ENCODE results near the gene RSPH6A.

RSPH6A gene

DNA sequence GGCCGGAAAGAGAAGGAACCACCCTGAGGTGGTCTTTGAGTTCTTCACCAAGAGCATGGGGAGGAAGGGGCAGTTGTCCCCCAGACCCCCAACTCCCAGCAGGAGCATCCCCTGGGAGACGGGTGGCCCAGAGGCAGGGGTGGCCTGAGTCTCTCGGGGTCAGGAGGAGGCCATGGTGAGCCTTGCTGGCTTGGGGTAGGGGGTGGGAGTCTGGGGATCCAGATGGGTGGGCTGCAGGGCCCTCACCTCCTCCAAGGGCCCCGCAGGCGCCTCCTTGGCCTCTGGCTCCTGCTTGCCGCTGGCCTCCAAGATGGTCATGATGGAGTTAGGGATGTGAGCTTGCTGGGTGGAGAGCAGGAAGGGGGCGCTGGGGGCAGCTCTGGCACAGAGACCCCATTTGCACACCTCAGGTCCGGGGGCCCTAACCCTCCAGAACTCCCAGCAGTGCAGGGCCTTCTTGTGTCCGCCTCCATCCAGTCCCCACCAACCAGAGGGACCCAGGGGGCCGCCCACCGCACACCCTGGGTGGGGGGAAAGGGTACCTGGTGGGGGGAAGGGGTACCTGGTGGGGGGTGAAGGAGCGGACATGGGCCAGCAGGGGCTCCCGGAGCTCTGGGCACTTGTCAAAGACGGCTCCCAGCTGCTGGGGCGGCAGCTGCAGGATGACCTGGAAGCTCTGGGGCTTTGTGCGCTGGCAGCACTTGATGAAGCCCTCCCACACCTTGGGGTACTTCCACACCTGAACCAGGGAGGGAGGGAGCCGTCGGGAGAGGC is 1.3 kb upstream of the RSPH6A start:
- ATAC-seq, result no peak

DNA sequence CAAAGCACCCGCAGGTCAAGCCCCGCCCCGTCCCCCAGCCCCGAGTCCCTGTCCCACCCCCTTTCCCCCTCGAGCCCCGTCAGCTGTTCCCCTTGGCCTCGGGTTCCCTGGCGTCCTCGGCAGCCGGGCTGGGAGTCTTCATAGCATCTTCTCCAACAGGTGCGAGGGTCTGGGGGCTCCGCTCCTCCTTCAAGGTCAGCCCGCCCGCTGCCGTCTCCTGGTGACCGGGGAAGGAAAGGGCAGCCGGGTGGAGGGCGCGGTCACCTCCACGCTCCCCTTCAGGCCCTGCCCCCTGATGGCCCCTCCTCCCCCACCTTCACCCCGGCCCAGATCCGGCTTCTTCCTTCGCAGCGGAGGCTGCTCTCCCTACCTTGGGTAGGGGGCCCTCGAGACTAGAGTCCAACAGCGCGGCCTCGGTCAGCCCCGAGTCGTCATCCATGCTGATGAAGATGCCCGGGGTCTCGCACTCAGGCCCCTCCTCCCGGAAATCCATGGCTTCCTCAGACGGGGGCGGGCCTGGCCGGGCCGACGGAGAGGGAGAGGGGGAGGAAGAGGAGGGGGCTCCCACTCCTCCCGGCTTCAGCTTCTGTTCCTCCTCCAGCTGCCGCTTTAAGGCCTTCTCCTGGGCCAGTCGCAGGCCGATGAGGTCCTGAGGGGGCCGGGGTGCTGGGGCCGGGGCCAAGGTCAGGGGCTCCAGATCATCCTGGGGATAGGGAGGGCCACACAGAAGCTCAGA is 541 bp upstream of the RSPH6A start:
- TF ChIP-seq PATZ1 (CRISPR knock-in tag; IDR thresholded peaks at IDR 0.05; ENCODE audit: borderline replicate concordance) (no peak), GLIS3 (CRISPR knock-in tag; IDR thresholded peaks at IDR 0.05) (no peak), TCF4 (CRISPR knock-in tag; IDR thresholded peaks at IDR 0.05; ENCODE audit: borderline replicate concordance) (no peak)
- no peak for ATAC-seq

More for the DNA sequence above, 1.3 kb upstream of the RSPH6A start:
- TF ChIP-seq TCF4 (CRISPR knock-in tag; IDR thresholded peaks at IDR 0.05; ENCODE audit: borderline replicate concordance) (no peak), ZC3H10 (CRISPR knock-in tag; IDR thresholded peaks at IDR 0.05) (no peak), PATZ1 (CRISPR knock-in tag; IDR thresholded peaks at IDR 0.05; ENCODE audit: borderline replicate concordance) (no peak), RARB (CRISPR knock-in tag; IDR thresholded peaks at IDR 0.05) (no peak), ISL1 (CRISPR knock-in tag; IDR thresholded peaks at IDR 0.05) (no peak), GLIS3 (CRISPR knock-in tag; IDR thresholded peaks at IDR 0.05) (no peak), ZNF565 (CRISPR knock-in tag; conservative IDR thresholded peaks at IDR 0.05; ENCODE audit: low read depth) (no peak), TOX (CRISPR knock-in tag; IDR thresholded peaks at IDR 0.05; ENCODE audit: borderline replicate concordance) (no peak), PPARA (CRISPR knock-in tag; IDR thresholded peaks at IDR 0.05; ENCODE audit: borderline replicate concordance) (no peak)
- TF ChIP-seq, protein P1, sequence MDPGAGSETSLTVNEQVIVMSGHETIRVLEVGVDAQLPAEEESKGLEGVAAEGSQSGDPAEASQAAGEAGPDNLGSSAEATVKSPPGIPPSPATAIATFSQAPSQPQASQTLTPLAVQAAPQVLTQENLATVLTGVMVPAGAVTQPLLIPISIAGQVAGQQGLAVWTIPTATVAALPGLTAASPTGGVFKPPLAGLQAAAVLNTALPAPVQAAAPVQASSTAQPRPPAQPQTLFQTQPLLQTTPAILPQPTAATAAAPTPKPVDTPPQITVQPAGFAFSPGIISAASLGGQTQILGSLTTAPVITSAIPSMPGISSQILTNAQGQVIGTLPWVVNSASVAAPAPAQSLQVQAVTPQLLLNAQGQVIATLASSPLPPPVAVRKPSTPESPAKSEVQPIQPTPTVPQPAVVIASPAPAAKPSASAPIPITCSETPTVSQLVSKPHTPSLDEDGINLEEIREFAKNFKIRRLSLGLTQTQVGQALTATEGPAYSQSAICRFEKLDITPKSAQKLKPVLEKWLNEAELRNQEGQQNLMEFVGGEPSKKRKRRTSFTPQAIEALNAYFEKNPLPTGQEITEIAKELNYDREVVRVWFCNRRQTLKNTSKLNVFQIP (CRISPR knock-in tag; IDR thresholded peaks at IDR 0.05; ENCODE audit: borderline replicate concordance, low read depth), result no peak

- no peak for ATAC-seq
- TF ChIP-seq GLIS3 (CRISPR knock-in tag; IDR thresholded peaks at IDR 0.05), result no peak
- TF ChIP-seq, protein P2, sequence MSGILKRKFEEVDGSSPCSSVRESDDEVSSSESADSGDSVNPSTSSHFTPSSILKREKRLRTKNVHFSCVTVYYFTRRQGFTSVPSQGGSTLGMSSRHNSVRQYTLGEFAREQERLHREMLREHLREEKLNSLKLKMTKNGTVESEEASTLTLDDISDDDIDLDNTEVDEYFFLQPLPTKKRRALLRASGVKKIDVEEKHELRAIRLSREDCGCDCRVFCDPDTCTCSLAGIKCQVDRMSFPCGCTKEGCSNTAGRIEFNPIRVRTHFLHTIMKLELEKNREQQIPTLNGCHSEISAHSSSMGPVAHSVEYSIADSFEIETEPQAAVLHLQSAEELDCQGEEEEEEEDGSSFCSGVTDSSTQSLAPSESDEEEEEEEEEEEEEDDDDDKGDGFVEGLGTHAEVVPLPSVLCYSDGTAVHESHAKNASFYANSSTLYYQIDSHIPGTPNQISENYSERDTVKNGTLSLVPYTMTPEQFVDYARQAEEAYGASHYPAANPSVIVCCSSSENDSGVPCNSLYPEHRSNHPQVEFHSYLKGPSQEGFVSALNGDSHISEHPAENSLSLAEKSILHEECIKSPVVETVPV (CRISPR knock-in tag; IDR thresholded peaks at IDR 0.05), result no peak
- TF ChIP-seq ZNF8 (CRISPR knock-in tag; IDR thresholded peaks at IDR 0.05), result no peak
- TF ChIP-seq TSHZ2 (CRISPR knock-in tag; IDR thresholded peaks at IDR 0.05), result no peak
- no peak for TF ChIP-seq TCF4 (CRISPR knock-in tag; IDR thresholded peaks at IDR 0.05; ENCODE audit: borderline replicate concordance)
- TF ChIP-seq PPARA (CRISPR knock-in tag; IDR thresholded peaks at IDR 0.05; ENCODE audit: borderline replicate concordance), result no peak
- no peak for TF ChIP-seq ZNF70 (CRISPR knock-in tag; IDR thresholded peaks at IDR 0.05)
- TF ChIP-seq ESRRG (CRISPR knock-in tag; IDR thresholded peaks at IDR 0.05), result no peak
- no peak for TF ChIP-seq ISL1 (CRISPR knock-in tag; IDR thresholded peaks at IDR 0.05)
Measured at GRCh38 chr19:45814166-45814780, 835 bp downstream of the RSPH6A start.
